ENCODE data around the gene NUDT17. TPM values are rescaled to one million over a fixed set of nuclear protein-coding genes. Genes with fewer than 3 reads are reported as not detected.

NUDT17 gene
- total and polyA plus RNA-seq, 2 experiments from 2014 or later: 2.8 to 4.3 TPM

- Histone ChIP-seq H3F3A (replicated peaks; ENCODE audit: low read depth) (no peaks in the 10 kb centered on the region), H3K4me3 (no peak overlapping the region), H3K4me2 (no peak overlapping the region), H2AFZ (no peak overlapping the region), H4K20me1 (replicated peaks; ENCODE audit: insufficient read depth) (0 out of 2 replicates have a peak, but pooled peaks cover 4% of the 10 kb centered on the region), H3K27me3 (ENCODE audit: insufficient read depth) (no peaks in the 10 kb centered on the region), H3K36me3 (ENCODE audit: insufficient read depth) (no peaks in the 10 kb centered on the region), H3K27ac (ENCODE audit: low read depth) (no peak overlapping the region), H3K9me2 (ENCODE audit: insufficient read depth) (no peaks in the 10 kb centered on the region), H3K4me1 (ENCODE audit: insufficient read depth) (0 out of 2 replicates have a peak, but pooled peaks cover 9% of the 10 kb centered on the region), H3K79me2 (replicated peaks; ENCODE audit: insufficient read depth) (peaks cover 80% of the 10 kb centered on the region)
- Mint-ChIP-seq H3K9me3 (no peaks in the 10 kb centered on the region), H3K27ac (no peak overlapping the region), H3K36me3 (ENCODE audit: low read depth) (peaks cover 2% of the 10 kb centered on the region; the same call in 2 of the 3 replicates), H3K4me1 (peaks cover 28% of the 10 kb centered on the region), H3K4me3 (no peak overlapping the region), H3K27me3 (ENCODE audit: insufficient read depth, low read depth, poor library complexity) (peaks cover 3% of the 10 kb centered on the region)
- TF ChIP-seq ZNF462 (CRISPR knock-in tag; IDR thresholded peaks at IDR 0.05) (no peak), REST (IDR thresholded peaks at IDR 0.05; ENCODE audit: unreplicated experiment) (no peak), EZH2phosphoT487 (IDR thresholded peaks at IDR 0.05; ENCODE audit: unreplicated experiment) (no peak), ZNF114 (CRISPR knock-in tag; IDR thresholded peaks at IDR 0.05) (no peak), STAT1 (IDR thresholded peaks at IDR 0.05; ENCODE audit: unreplicated experiment) (no peak), POLR2AphosphoS5 (IDR thresholded peaks at IDR 0.05; ENCODE audit: low read depth) (no peak)
- ATAC-seq (no peak), DNase-seq (ENCODE audit: low spot score) (no peak)
Measured at GRCh38 chr1:145804235-145805045, 41.0 kb upstream of the NUDT17 start.

Data from GM23338 (cell line).